Stimulated activated CD4-positive, alpha-beta T cell treated with anti-CD3 and anti-CD28 coated beads, Interleukin-15, amount 100 ng/mL, for 24 hours (primary cell): Measurements from ENCODE around the gene GPS2.

Source experiments
- DNase-seq: peaks from one replicate; pipeline ENCODE4 v3.0.0-alpha.2; 2020

The GPS2 gene

GRCh38 chr17:7292194-7292593, 23.0 kb downstream of the GPS2 start:
- no peak for DNase-seq

GRCh38 chr17:7290685-7291084, 24.5 kb downstream of the GPS2 start:
- DNase-seq = no peak

GRCh38 chr17:7290166-7290565, 25.0 kb downstream of the GPS2 start:
- no peak for DNase-seq

GRCh38 chr17:7289256-7290032, 25.7 kb downstream of the GPS2 start:
- no peak for DNase-seq

- no peak for DNase-seq
These were observed 29.5 kb downstream of the GPS2 start for GRCh38 chr17:7285679-7286078.

GRCh38 chr17:7284911-7285310, 30.2 kb downstream of the GPS2 start:
- DNase-seq = no peak

- DNase-seq = no peak
These were observed 31.5 kb downstream of the GPS2 start for GRCh38 chr17:7283471-7284216.

GRCh38 chr17:7282752-7283321, 32.3 kb downstream of the GPS2 start:
- DNase-seq = peak; percentile 9

GRCh38 chr17:7281953-7282751, 33.0 kb downstream of the GPS2 start:
- DNase-seq = peak; percentile 19

GRCh38 chr17:7281074-7281952, 33.8 kb downstream of the GPS2 start, which contains the start of gene SLC2A4:
Gene SLC2A4 (plus strand): TSS chr17:7281718. CDS start chr17:7281935, 217 bp downstream.
- DNase-seq = peak; percentile 97

- DNase-seq = peak; percentile 90
These were observed 34.6 kb downstream of the GPS2 start for GRCh38 chr17:7280519-7281073.

GRCh38 chr17:7279448-7279847, 35.7 kb downstream of the GPS2 start:
- no peak for DNase-seq

- DNase-seq = no peak
These were observed 48.4 kb downstream of the GPS2 start for GRCh38 chr17:7266784-7267183.

- no peak for DNase-seq
These were observed 51.4 kb downstream of the GPS2 start for GRCh38 chr17:7263801-7264078.

- peak; percentile 37 for DNase-seq
These were observed 52.0 kb downstream of the GPS2 start for GRCh38 chr17:7262935-7263800.
